ENCODE results near the gene CTSC. TPM values are rescaled to one million over a fixed set of nuclear protein-coding genes. Genes with fewer than 3 reads are reported as not detected.

CTSC gene
- total and polyA plus RNA-seq, 2 donors = 67.2 to 114 TPM

DNA sequence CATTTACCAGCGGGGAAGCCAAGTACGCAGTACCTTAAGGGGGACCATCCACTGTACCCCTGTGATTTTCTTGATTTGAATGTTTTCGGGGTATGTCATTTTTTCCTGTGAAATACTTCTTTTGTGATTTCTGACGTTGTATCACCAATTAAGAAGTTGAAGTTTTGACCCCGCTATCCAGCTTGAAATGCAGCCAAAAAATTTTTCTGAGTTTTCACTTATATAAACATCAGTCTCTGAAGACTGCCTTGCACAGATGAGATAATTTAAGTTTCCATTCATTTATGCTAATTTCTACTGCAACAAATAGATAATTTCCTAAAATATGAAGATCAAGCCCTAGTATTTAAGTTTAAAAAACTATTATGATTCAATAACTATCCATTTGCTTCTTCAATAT lies 20.0 kb downstream of the CTSC start:
- no peaks in the 10 kb centered on the region for H3K36me3 ChIP-seq (ENCODE audit: control insufficient read depth in 2 of 2, insufficient read depth in 2 of 2, low read length in 1 of 2)
- no peaks in the 10 kb centered on the region for H3K27me3 ChIP-seq (ENCODE audit: control insufficient read depth in 2 of 2, insufficient read depth in 1 of 2, low read length in 1 of 2)
- DNase-seq (ENCODE audit: low read depth in 6 of 9, low spot score in 9 of 9) = no peak
- H3K9me3 ChIP-seq (ENCODE audit: control insufficient read depth in 2 of 2, insufficient read depth in 1 of 2, low read length in 1 of 2) = no peaks in the 10 kb centered on the region
- WGBS = 95% methylated on average over 5 of the region's 5 CpGs
- H3K4me3 ChIP-seq (ENCODE audit: low read length in 2 of 2) = no peak overlapping the region
- H3K4me1 ChIP-seq (ENCODE audit: control insufficient read depth in 2 of 2, insufficient read depth in 2 of 2, low read length in 2 of 2) = no peaks in the 10 kb centered on the region
- no peak overlapping the region for H3K27ac ChIP-seq (ENCODE audit: low read depth in 1 of 2, low read length in 1 of 2)

DNA sequence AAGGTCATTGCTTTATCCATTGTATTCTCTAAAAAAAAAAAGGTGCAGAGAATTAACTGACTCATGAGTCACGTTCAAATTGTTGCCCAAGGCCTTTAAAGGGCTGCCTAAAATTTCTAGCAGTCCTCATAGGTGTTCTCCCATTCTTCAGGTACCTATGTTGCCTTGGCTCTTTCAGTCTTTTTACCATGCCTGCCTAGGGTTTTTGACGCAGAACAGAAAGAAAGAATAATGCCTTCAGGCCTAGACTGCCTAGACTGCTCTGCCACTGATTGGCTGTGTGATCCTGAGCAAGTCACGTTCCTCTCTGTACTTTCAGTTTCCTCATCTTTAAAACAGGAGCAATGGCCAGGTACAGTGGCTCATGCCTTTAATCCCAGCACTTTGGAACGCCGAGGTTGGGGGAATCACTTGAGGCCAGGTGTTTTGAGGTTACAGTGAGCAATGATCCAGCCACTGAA lies 21.5 kb downstream of the CTSC start:
- no peak overlapping the region for H3K4me3 ChIP-seq (ENCODE audit: low read length in 2 of 2)
- no peaks in the 10 kb centered on the region for H3K4me1 ChIP-seq (ENCODE audit: control insufficient read depth in 2 of 2, insufficient read depth in 2 of 2, low read length in 2 of 2)
- peaks cover 0 to 11% of the 10 kb centered on the region in 2 donors for H3K36me3 ChIP-seq (ENCODE audit: control insufficient read depth in 2 of 2, insufficient read depth in 2 of 2, low read length in 1 of 2)
- H3K27ac ChIP-seq (ENCODE audit: low read depth in 1 of 2, low read length in 1 of 2) = no peak overlapping the region
- no peaks in the 10 kb centered on the region for H3K9me3 ChIP-seq (ENCODE audit: control insufficient read depth in 2 of 2, insufficient read depth in 1 of 2, low read length in 1 of 2)
- DNase-seq (ENCODE audit: low read depth in 6 of 9, low spot score in 9 of 9) = no peak
- 96% methylated on average over 5 of the region's 5 CpGs for WGBS
- no peaks in the 10 kb centered on the region for H3K27me3 ChIP-seq (ENCODE audit: control insufficient read depth in 2 of 2, insufficient read depth in 1 of 2, low read length in 1 of 2)

DNA sequence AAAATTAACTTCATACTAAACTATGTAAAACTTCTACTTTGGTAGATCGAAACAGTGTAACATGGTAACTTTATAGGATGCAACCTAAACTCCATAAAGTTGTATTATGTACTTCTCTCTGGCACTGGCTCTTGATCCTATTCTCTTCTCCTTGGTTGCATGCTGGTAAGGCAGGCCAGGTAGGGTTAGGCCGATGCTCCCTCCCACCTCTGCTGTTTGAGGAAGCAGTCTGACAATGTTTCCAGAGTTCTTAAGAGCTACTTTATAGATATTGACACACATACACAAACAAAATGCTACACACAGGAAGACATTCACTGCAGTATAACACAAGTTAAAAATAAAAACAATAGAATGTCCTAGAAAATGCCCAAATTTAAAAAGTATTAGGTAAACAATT lies 22.5 kb downstream of the CTSC start:
- Histone ChIP-seq H3K36me3 (ENCODE audit: control insufficient read depth in 2 of 2, insufficient read depth in 2 of 2, low read length in 1 of 2) (peaks cover 0 to 13% of the 10 kb centered on the region in 2 donors), H3K27ac (ENCODE audit: low read depth in 1 of 2, low read length in 1 of 2) (no peak overlapping the region), H3K27me3 (ENCODE audit: control insufficient read depth in 2 of 2, insufficient read depth in 1 of 2, low read length in 1 of 2) (no peaks in the 10 kb centered on the region), H3K4me3 (ENCODE audit: low read length in 2 of 2) (no peak overlapping the region), H3K4me1 (ENCODE audit: control insufficient read depth in 2 of 2, insufficient read depth in 2 of 2, low read length in 2 of 2) (no peaks in the 10 kb centered on the region), H3K9me3 (ENCODE audit: control insufficient read depth in 2 of 2, insufficient read depth in 1 of 2, low read length in 1 of 2) (no peaks in the 10 kb centered on the region)
- DNase-seq (ENCODE audit: low read depth in 6 of 9, low spot score in 9 of 9) = no peak
- 97% methylated on average over 2 of the region's 2 CpGs for WGBS

DNA sequence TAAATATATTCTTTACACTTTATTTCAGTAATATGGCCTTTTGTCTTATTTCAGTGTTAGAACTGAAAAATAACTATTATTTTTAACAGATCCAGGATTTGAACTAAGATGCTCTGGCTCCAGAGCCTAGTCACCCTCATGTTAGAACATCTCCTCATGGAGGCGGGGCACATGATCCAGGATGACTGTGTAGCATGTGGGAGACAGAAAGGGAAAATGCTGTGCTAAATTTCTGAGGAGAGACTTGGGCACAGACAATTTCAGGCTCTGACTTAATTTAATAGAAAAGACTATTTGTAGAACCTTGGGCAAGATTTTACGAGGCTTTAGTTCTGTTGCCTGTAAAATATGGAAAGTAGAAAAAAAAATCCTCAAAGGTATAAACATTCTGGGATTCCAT lies 24.1 kb downstream of the CTSC start:
- WGBS = over 99% methylated on average over 2 of the region's 2 CpGs
- H3K4me3 ChIP-seq (ENCODE audit: low read length in 2 of 2) = no peak overlapping the region
- peaks cover 0 to 21% of the 10 kb centered on the region in 2 donors for H3K36me3 ChIP-seq (ENCODE audit: control insufficient read depth in 2 of 2, insufficient read depth in 2 of 2, low read length in 1 of 2)

DNA sequence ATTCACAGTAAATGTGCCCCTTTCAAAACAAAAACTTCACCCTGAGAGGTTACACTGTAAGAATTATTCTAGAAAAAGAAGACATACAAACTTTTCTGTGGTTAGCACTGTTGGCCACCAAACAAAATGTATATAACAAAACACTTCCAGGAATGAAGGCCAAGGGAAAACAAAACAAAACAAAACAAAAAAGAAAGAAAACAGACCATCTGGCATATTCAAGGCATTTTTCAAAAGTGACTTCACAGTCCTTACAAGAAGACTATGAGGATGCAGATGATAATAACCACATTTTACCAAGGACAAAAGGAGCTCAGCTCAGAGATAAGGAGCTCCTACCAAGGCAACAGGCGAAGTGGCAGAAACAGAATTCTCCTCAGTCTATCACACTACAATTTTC lies 24.9 kb downstream of the CTSC start:
- no peak overlapping the region for H3K4me3 ChIP-seq (ENCODE audit: low read length in 2 of 2)
- WGBS = 60% methylated on average over 1 of the region's 1 CpG
- peaks cover 0 to 29% of the 10 kb centered on the region in 2 donors for H3K36me3 ChIP-seq (ENCODE audit: control insufficient read depth in 2 of 2, insufficient read depth in 2 of 2, low read length in 1 of 2)
- no peak overlapping the region for H3K27ac ChIP-seq (ENCODE audit: low read depth in 1 of 2, low read length in 1 of 2)
- H3K4me1 ChIP-seq (ENCODE audit: control insufficient read depth in 2 of 2, insufficient read depth in 2 of 2, low read length in 2 of 2) = no peaks in the 10 kb centered on the region
- no peak for DNase-seq (ENCODE audit: low read depth in 6 of 9, low spot score in 9 of 9)
- no peaks in the 10 kb centered on the region for H3K9me3 ChIP-seq (ENCODE audit: control insufficient read depth in 2 of 2, insufficient read depth in 1 of 2, low read length in 1 of 2)
- no peaks in the 10 kb centered on the region for H3K27me3 ChIP-seq (ENCODE audit: control insufficient read depth in 2 of 2, insufficient read depth in 1 of 2, low read length in 1 of 2)

More for the DNA sequence above, 24.1 kb downstream of the CTSC start:
- no peaks in the 10 kb centered on the region for H3K27me3 ChIP-seq (ENCODE audit: control insufficient read depth in 2 of 2, insufficient read depth in 1 of 2, low read length in 1 of 2)
- DNase-seq (ENCODE audit: low read depth in 6 of 9, low spot score in 9 of 9) = no peak
- no peaks in the 10 kb centered on the region for H3K4me1 ChIP-seq (ENCODE audit: control insufficient read depth in 2 of 2, insufficient read depth in 2 of 2, low read length in 2 of 2)
- no peaks in the 10 kb centered on the region for H3K9me3 ChIP-seq (ENCODE audit: control insufficient read depth in 2 of 2, insufficient read depth in 1 of 2, low read length in 1 of 2)
- H3K27ac ChIP-seq (ENCODE audit: low read depth in 1 of 2, low read length in 1 of 2) = no peak overlapping the region

DNA sequence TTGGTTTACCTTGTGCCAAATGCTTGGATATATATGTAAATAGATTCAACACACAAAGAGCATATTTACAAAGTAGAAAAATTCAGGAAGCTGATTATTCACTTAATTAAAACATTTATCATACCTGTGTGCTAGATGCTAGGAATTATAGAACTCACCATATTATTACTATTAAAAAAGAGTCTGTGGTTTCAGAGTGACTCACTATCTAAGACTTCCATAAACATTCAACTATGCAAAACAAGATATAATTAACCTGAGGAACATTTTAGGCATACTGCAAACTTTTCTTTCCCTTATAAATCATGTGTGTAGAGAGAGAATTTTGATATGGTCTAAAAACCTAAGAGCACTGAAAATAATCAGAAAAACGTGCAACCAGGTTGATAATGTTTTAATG lies 27.3 kb downstream of the CTSC start:
- no peak overlapping the region for H3K27ac ChIP-seq (ENCODE audit: low read depth in 1 of 2, low read length in 1 of 2)
- H3K36me3 ChIP-seq (ENCODE audit: control insufficient read depth in 2 of 2, insufficient read depth in 2 of 2, low read length in 1 of 2) = peaks cover 4 to 44% of the 10 kb centered on the region in 2 donors
- 87% methylated on average over 1 of the region's 1 CpG for WGBS

DNA sequence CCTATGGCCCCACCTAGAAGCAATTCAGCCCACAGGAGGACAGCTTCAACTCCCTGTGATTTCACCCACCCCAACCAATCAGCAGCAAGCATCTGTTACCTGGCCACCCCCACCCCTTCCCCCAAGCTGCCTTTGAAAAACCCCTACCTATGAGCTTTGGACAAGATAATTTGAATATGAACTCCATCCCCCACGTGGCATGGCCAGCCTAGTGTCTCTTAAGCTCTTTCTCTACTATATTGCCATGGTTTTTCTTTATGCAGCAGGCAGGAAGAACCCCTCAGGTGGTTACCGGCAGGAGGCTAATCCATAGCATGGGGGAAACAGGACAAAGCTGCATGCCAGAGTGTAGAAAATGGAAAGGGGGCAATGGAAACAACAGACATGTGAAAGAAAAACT lies 29.0 kb downstream of the CTSC start:
- Histone ChIP-seq H3K36me3 (ENCODE audit: control insufficient read depth in 2 of 2, insufficient read depth in 2 of 2, low read length in 1 of 2) (peaks cover 4 to 44% of the 10 kb centered on the region in 2 donors), H3K4me3 (ENCODE audit: low read length in 2 of 2) (no peak overlapping the region), H3K27ac (ENCODE audit: low read depth in 1 of 2, low read length in 1 of 2) (no peak overlapping the region), H3K9me3 (ENCODE audit: control insufficient read depth in 2 of 2, insufficient read depth in 1 of 2, low read length in 1 of 2) (no peaks in the 10 kb centered on the region), H3K4me1 (ENCODE audit: control insufficient read depth in 2 of 2, insufficient read depth in 2 of 2, low read length in 2 of 2) (peaks cover 0 to under 1% of the 10 kb centered on the region in 2 donors), H3K27me3 (ENCODE audit: control insufficient read depth in 2 of 2, insufficient read depth in 1 of 2, low read length in 1 of 2) (no peaks in the 10 kb centered on the region)
- 93% methylated on average over 2 of the region's 2 CpGs for WGBS
- no peak for DNase-seq (ENCODE audit: low read depth in 6 of 9, low spot score in 9 of 9)

More for the DNA sequence above, 27.3 kb downstream of the CTSC start:
- no peaks in the 10 kb centered on the region for H3K9me3 ChIP-seq (ENCODE audit: control insufficient read depth in 2 of 2, insufficient read depth in 1 of 2, low read length in 1 of 2)
- H3K4me3 ChIP-seq (ENCODE audit: low read length in 2 of 2) = no peak overlapping the region
- DNase-seq (ENCODE audit: low read depth in 6 of 9, low spot score in 9 of 9) = no peak
- H3K4me1 ChIP-seq (ENCODE audit: control insufficient read depth in 2 of 2, insufficient read depth in 2 of 2, low read length in 2 of 2) = no peaks in the 10 kb centered on the region
- no peaks in the 10 kb centered on the region for H3K27me3 ChIP-seq (ENCODE audit: control insufficient read depth in 2 of 2, insufficient read depth in 1 of 2, low read length in 1 of 2)

DNA sequence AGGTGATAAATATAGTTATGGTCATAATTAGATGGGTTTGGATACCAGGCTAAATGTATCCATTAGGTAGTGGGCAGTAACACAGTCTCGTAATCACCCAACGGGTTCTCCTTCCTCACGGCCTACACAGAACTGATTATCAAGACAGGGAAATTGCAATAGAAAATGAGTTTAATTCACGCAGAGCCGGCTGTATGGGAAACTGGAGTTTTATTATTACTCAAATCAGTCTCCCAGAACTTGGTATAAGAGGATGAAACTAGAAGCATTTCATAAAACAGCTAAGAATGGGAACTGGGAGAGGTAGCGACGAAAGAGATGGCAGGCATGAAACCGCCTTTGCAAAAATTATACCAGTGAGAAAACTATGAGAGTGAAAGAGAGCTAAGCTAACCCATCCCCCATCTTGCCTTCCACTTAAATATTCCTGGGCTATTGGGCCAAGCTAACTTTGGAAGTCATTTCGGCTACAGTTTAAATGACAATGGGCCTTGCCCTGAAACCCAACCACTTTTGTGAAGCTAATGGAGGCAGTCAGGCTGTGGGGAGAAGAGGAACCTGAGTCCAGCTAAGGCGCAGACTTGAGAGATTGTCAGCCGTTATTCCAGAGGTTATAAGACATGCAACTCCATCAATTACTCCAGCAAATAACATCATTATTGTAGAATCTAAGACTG lies 29.6 kb downstream of the CTSC start:
- Histone ChIP-seq H3K4me1 (ENCODE audit: control insufficient read depth in 2 of 2, insufficient read depth in 2 of 2, low read length in 2 of 2) (peaks cover 0 to 5% of the 10 kb centered on the region in 2 donors), H3K9me3 (ENCODE audit: control insufficient read depth in 2 of 2, insufficient read depth in 1 of 2, low read length in 1 of 2) (no peaks in the 10 kb centered on the region), H3K27me3 (ENCODE audit: control insufficient read depth in 2 of 2, insufficient read depth in 1 of 2, low read length in 1 of 2) (no peaks in the 10 kb centered on the region), H3K27ac (ENCODE audit: low read depth in 1 of 2, low read length in 1 of 2) (no peak overlapping the region), H3K36me3 (ENCODE audit: control insufficient read depth in 2 of 2, insufficient read depth in 2 of 2, low read length in 1 of 2) (peaks cover 4 to 47% of the 10 kb centered on the region in 2 donors), H3K4me3 (ENCODE audit: low read length in 2 of 2) (no peak overlapping the region)
- no peak for DNase-seq (ENCODE audit: low read depth in 6 of 9, low spot score in 9 of 9)
- WGBS = 95% methylated on average over 11 of the region's 11 CpGs

DNA sequence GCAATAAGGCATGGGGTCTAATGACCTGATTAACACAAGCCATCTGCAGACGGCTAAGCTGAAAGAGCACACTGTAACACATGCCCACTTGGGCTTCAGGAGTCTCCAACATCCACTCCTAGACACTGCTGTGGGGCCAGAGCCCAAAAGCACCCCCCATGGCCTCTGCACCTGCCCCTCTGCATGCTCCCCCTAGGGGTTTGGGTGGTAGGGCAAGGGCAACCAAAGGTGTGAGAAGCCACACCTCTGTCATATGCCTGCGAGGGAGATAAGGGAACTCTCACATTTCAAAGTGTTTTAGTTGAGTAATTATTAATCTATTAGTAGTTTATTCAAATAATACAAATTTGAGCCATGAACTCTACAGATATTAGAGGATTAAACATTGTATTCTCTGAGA lies 30.8 kb downstream of the CTSC start:
- H3K36me3 ChIP-seq (ENCODE audit: control insufficient read depth in 2 of 2, insufficient read depth in 2 of 2, low read length in 1 of 2) = peaks cover 4 to 43% of the 10 kb centered on the region in 2 donors
- over 99% methylated on average over 2 of the region's 2 CpGs for WGBS
- peaks cover 0 to 5% of the 10 kb centered on the region in 2 donors for H3K4me1 ChIP-seq (ENCODE audit: control insufficient read depth in 2 of 2, insufficient read depth in 2 of 2, low read length in 2 of 2)
- no peak overlapping the region for H3K4me3 ChIP-seq (ENCODE audit: low read length in 2 of 2)
- no peak overlapping the region for H3K27ac ChIP-seq (ENCODE audit: low read depth in 1 of 2, low read length in 1 of 2)
- no peaks in the 10 kb centered on the region for H3K27me3 ChIP-seq (ENCODE audit: control insufficient read depth in 2 of 2, insufficient read depth in 1 of 2, low read length in 1 of 2)
- H3K9me3 ChIP-seq (ENCODE audit: control insufficient read depth in 2 of 2, insufficient read depth in 1 of 2, low read length in 1 of 2) = no peaks in the 10 kb centered on the region
- DNase-seq (ENCODE audit: low read depth in 6 of 9, low spot score in 9 of 9) = no peak

Measured in thymus (tissue), 11 donors.